ENCODE data around the gene ACACA. TPM values are rescaled to one million over a fixed set of nuclear protein-coding genes. Genes with fewer than 3 reads are reported as not detected.

The ACACA gene
- total RNA-seq, 1 donor from 2014 or later, result 145 TPM

DNA sequence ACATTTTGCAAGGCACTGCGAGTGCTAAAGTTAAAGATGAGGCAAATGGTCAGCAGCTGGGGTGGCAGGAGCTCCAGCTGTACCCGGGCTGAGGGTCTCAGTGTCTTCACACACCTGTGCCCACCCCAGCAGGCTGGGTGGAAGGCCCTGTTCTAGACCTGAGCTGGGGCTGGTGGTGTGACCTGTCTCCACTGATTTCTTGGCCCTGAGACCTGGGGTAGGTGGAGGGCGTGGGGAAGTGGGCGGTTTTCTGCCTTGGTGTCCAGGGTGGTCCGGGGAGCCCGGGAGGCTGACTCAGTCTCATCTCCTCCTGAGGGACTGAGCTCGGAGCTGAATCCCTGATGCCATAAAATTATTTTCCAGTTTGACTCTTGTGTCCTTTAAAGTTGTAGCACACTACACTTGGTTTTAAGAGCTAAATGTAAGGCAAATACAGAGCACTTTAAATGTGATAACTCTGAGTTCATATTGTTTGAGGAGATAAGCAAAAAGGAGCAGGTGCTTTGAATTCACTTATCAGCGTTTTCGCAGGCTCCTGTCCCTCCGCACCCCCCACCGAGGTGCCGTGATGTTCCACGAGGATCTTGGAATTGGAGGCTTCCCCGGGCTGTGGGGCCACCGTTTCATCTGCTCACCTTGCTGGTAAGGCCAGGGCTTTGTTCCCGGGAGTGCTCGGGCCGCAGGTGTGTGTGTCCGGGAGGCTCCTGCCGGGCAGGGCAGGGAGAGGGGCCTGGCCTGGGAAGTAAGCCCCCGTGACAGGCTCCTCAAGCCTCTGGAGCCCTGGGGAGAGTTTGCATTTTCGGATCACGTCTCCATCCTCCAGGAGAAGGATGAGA is 340.9 kb downstream of the ACACA start:
- no peak for DNase-seq
- Mint-ChIP-seq H3K27me3 (ENCODE audit: unreplicated experiment) (peaks cover 2% of the 10 kb centered on the region), H3K36me3 (ENCODE audit: unreplicated experiment) (no peaks in the 10 kb centered on the region), H3K9me3 (ENCODE audit: unreplicated experiment) (peaks cover 6% of the 10 kb centered on the region), H3K4me3 (ENCODE audit: unreplicated experiment) (peak overlapping the region; percentile 34), H3K27ac (ENCODE audit: unreplicated experiment) (no peak overlapping the region), H3K4me1 (ENCODE audit: low read depth, unreplicated experiment) (peaks cover 40% of the 10 kb centered on the region)
- TF ChIP-seq, protein P1, sequence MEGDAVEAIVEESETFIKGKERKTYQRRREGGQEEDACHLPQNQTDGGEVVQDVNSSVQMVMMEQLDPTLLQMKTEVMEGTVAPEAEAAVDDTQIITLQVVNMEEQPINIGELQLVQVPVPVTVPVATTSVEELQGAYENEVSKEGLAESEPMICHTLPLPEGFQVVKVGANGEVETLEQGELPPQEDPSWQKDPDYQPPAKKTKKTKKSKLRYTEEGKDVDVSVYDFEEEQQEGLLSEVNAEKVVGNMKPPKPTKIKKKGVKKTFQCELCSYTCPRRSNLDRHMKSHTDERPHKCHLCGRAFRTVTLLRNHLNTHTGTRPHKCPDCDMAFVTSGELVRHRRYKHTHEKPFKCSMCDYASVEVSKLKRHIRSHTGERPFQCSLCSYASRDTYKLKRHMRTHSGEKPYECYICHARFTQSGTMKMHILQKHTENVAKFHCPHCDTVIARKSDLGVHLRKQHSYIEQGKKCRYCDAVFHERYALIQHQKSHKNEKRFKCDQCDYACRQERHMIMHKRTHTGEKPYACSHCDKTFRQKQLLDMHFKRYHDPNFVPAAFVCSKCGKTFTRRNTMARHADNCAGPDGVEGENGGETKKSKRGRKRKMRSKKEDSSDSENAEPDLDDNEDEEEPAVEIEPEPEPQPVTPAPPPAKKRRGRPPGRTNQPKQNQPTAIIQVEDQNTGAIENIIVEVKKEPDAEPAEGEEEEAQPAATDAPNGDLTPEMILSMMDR (IDR thresholded peaks at IDR 0.05; ENCODE audit: partially characterized antibody, unreplicated experiment), result no peak

DNA sequence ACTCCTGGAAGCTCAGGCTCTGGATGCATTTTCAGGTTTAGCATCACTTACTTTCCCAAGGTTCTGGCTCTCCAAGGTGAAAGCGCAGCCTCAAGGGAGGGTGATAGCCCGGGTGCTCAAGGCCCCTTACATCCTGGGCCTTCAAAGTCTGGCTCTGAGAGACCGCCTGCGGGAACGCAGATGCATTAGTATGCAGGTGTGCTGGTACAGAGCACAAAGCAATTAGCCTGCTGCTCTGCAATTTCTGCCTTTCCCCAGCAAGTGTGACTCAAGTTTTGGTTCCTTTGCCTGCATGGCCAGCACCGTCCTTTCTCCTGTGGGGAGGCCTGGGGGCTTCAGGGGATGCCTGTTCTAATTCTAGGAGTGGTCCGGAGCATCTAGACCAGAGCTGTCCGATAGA is 341.7 kb downstream of the ACACA start:
- Mint-ChIP-seq H3K36me3 (ENCODE audit: unreplicated experiment) (no peaks in the 10 kb centered on the region), H3K4me1 (ENCODE audit: low read depth, unreplicated experiment) (peaks cover 40% of the 10 kb centered on the region), H3K4me3 (ENCODE audit: unreplicated experiment) (no peak overlapping the region), H3K9me3 (ENCODE audit: unreplicated experiment) (peaks cover 6% of the 10 kb centered on the region), H3K27me3 (ENCODE audit: unreplicated experiment) (peaks cover 2% of the 10 kb centered on the region), H3K27ac (ENCODE audit: unreplicated experiment) (no peak overlapping the region)
- DNase-seq, result no peak
- TF ChIP-seq, protein P1 (IDR thresholded peaks at IDR 0.05; ENCODE audit: partially characterized antibody, unreplicated experiment), result no peak

DNA sequence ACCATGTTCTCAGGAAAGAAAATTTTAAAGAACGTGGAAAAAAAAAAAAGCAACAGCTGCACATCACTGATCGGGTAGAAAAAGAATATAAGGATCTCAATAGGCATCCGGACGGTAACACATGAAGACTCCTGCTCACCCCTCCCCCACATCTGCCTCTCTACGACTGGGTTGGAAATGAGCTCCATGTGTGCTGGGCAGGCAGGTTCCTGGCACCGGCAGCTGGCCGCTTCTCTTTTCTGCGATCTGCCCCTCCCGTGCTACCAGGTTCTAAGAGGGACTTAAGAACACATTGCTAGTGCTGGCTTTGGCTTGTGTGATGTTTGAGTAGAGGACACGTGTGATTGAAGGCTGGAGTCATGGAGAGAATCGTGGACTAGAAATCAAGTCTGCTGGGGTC is 342.4 kb downstream of the ACACA start:
- H3K27ac Mint-ChIP-seq (ENCODE audit: unreplicated experiment), result no peak overlapping the region
- H3K27me3 Mint-ChIP-seq (ENCODE audit: unreplicated experiment), result peaks cover 2% of the 10 kb centered on the region
- H3K36me3 Mint-ChIP-seq (ENCODE audit: unreplicated experiment), result no peaks in the 10 kb centered on the region
- no peak overlapping the region for H3K4me3 Mint-ChIP-seq (ENCODE audit: unreplicated experiment)
- DNase-seq, result no peak
- TF ChIP-seq, protein P1 (IDR thresholded peaks at IDR 0.05; ENCODE audit: partially characterized antibody, unreplicated experiment), result no peak
- H3K9me3 Mint-ChIP-seq (ENCODE audit: unreplicated experiment), result peaks cover 6% of the 10 kb centered on the region
- peaks cover 40% of the 10 kb centered on the region for H3K4me1 Mint-ChIP-seq (ENCODE audit: low read depth, unreplicated experiment)

- Mint-ChIP-seq H3K4me1 (ENCODE audit: low read depth, unreplicated experiment) (peaks cover 28% of the 10 kb centered on the region), H3K36me3 (ENCODE audit: unreplicated experiment) (no peaks in the 10 kb centered on the region), H3K27me3 (ENCODE audit: unreplicated experiment) (peaks cover 2% of the 10 kb centered on the region), H3K27ac (ENCODE audit: unreplicated experiment) (no peak overlapping the region), H3K9me3 (ENCODE audit: unreplicated experiment) (peaks cover 6% of the 10 kb centered on the region), H3K4me3 (ENCODE audit: unreplicated experiment) (no peak overlapping the region)
- no peak for DNase-seq
- TF ChIP-seq, protein P1 (IDR thresholded peaks at IDR 0.05; ENCODE audit: partially characterized antibody, unreplicated experiment), result no peak
Measured at GRCh38 chr17:37062021-37062420, 344.6 kb downstream of the ACACA start.

GRCh38 chr17:37060928-37061327 is 345.7 kb downstream of the ACACA start:
- H3K4me1 Mint-ChIP-seq (ENCODE audit: low read depth, unreplicated experiment), result peaks cover 31% of the 10 kb centered on the region
- DNase-seq, result no peak
- TF ChIP-seq, protein P1 (IDR thresholded peaks at IDR 0.05; ENCODE audit: partially characterized antibody, unreplicated experiment), result no peak
- no peaks in the 10 kb centered on the region for H3K36me3 Mint-ChIP-seq (ENCODE audit: unreplicated experiment)
- peaks cover 2% of the 10 kb centered on the region for H3K27me3 Mint-ChIP-seq (ENCODE audit: unreplicated experiment)
- no peak overlapping the region for H3K27ac Mint-ChIP-seq (ENCODE audit: unreplicated experiment)
- peaks cover 6% of the 10 kb centered on the region for H3K9me3 Mint-ChIP-seq (ENCODE audit: unreplicated experiment)
- H3K4me3 Mint-ChIP-seq (ENCODE audit: unreplicated experiment), result no peak overlapping the region
